Measurements from ENCODE around the gene ABHD16B.
A peak's percentile ranks its signal among the peaks of the same experiment; 100 is the strongest.

ABHD16B gene

DNA sequence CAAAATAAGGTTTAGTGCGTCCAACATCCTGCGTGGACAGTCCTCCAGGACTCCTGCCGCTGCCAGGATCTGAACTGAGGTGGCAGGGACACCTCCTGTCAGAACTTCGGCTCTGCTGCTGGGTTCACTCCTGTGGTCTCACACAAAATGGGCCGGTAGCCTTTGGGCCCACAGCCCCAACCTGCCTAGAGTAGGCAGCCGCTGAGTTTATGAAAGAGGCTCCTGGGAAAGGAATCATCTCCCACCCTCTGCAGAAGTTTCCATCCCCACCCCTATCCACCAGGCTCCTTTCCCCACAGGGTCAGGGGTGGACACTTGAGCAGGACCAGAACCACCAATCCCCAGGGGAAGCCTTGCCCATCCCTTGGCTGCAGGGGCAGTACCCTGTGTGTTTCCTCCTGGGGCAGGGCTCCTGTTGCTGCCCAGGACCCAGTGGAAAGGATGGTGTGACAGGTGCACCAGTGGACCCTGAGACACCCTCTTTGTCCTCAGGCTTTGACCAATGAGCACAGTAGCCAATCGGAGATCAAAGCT is 2.1 kb upstream of the ABHD16B start:
- TF ChIP-seq, protein P1, sequence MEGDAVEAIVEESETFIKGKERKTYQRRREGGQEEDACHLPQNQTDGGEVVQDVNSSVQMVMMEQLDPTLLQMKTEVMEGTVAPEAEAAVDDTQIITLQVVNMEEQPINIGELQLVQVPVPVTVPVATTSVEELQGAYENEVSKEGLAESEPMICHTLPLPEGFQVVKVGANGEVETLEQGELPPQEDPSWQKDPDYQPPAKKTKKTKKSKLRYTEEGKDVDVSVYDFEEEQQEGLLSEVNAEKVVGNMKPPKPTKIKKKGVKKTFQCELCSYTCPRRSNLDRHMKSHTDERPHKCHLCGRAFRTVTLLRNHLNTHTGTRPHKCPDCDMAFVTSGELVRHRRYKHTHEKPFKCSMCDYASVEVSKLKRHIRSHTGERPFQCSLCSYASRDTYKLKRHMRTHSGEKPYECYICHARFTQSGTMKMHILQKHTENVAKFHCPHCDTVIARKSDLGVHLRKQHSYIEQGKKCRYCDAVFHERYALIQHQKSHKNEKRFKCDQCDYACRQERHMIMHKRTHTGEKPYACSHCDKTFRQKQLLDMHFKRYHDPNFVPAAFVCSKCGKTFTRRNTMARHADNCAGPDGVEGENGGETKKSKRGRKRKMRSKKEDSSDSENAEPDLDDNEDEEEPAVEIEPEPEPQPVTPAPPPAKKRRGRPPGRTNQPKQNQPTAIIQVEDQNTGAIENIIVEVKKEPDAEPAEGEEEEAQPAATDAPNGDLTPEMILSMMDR (IDR thresholded peaks at IDR 0.05; ENCODE audit: insufficient read depth, low read length, poor library complexity, severe bottlenecking) = no peak
- H3K4me3 ChIP-seq (replicated peaks; ENCODE audit: low read depth, low read length) = no peak overlapping the region

GRCh38 chr20:63860325-63861051 is 810 bp upstream of the ABHD16B start:
- peaks cover 9% of the 10 kb centered on the region for H3K36me3 ChIP-seq (ENCODE audit: control insufficient read depth, insufficient read depth, low read length)
- TF ChIP-seq, protein P1 (IDR thresholded peaks at IDR 0.05; ENCODE audit: insufficient read depth, low read length, poor library complexity, severe bottlenecking) = no peak
- H3K4me3 ChIP-seq (replicated peaks; ENCODE audit: low read depth, low read length) = no peak overlapping the region
- no peak for DNase-seq (ENCODE audit: extremely low read depth, insufficient read length)
- no peaks in the 10 kb centered on the region for H3K27me3 ChIP-seq (replicated peaks; ENCODE audit: control insufficient read depth, insufficient read depth, low read length)

More for the DNA sequence above, 2.1 kb upstream of the ABHD16B start:
- Histone ChIP-seq H3K36me3 (ENCODE audit: control insufficient read depth, insufficient read depth, low read length) (peaks cover 9% of the 10 kb centered on the region), H3K27me3 (replicated peaks; ENCODE audit: control insufficient read depth, insufficient read depth, low read length) (no peaks in the 10 kb centered on the region)
- no peak for DNase-seq (ENCODE audit: extremely low read depth, insufficient read length)

DNA sequence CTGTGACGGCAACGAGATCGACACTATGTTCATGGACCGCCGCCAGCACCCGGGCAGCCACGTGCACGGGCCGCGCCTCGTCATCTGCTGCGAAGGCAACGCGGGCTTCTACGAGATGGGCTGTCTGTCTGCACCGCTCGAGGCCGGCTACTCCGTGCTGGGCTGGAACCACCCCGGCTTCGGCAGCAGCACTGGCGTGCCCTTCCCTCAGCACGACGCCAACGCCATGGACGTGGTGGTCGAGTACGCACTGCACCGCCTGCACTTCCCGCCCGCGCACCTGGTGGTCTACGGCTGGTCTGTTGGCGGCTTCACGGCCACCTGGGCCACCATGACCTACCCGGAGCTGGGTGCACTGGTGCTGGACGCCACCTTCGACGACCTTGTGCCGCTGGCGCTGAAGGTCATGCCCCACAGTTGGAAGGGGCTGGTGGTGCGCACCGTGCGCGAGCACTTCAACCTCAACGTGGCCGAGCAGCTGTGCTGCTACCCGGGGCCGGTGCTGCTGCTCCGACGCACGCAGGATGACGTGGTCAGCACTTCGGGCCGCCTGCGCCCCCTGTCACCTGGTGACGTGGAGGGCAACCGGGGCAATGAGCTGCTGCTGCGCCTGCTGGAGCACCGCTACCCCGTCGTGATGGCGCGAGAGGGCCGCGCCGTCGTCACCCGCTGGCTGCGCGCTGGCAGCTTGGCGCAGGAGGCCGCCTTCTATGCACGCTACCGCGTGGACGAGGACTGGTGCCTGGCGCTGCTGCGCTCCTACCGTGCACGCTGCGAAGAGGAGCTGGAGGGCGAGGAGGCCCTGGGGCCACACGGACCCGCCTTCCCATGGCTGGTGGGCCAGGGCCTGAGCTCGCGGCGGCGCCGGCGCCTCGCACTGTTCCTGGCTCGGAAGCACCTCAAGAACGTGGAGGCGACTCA is 943 bp downstream of the ABHD16B start:
- no peak for DNase-seq (ENCODE audit: extremely low read depth, insufficient read length)
- Histone ChIP-seq H3K36me3 (ENCODE audit: control insufficient read depth, insufficient read depth, low read length) (peaks cover 9% of the 10 kb centered on the region), H3K27me3 (replicated peaks; ENCODE audit: control insufficient read depth, insufficient read depth, low read length) (no peaks in the 10 kb centered on the region), H3K4me3 (replicated peaks; ENCODE audit: low read depth, low read length) (no peak overlapping the region)
- TF ChIP-seq, protein P1 (IDR thresholded peaks at IDR 0.05; ENCODE audit: insufficient read depth, low read length, poor library complexity, severe bottlenecking) = no peak

GRCh38 chr20:63863021-63863797 is 1.9 kb downstream of the ABHD16B start:
- peak overlapping the region; percentile 97 for H3K4me3 ChIP-seq (replicated peaks; ENCODE audit: low read depth, low read length)
- H3K36me3 ChIP-seq (ENCODE audit: control insufficient read depth, insufficient read depth, low read length) = peaks cover 9% of the 10 kb centered on the region
- DNase-seq (ENCODE audit: extremely low read depth, insufficient read length) = no peak
- TF ChIP-seq, protein P1 (IDR thresholded peaks at IDR 0.05; ENCODE audit: insufficient read depth, low read length, poor library complexity, severe bottlenecking) = no peak
- no peaks in the 10 kb centered on the region for H3K27me3 ChIP-seq (replicated peaks; ENCODE audit: control insufficient read depth, insufficient read depth, low read length)

GRCh38 chr20:63863798-63864544 is 2.7 kb downstream of the ABHD16B start:
- TF ChIP-seq, protein P1 (IDR thresholded peaks at IDR 0.05; ENCODE audit: insufficient read depth, low read length, poor library complexity, severe bottlenecking) = peak; percentile 94
- H3K4me3 ChIP-seq (replicated peaks; ENCODE audit: low read depth, low read length) = peak overlapping the region; percentile 97
- H3K27me3 ChIP-seq (replicated peaks; ENCODE audit: control insufficient read depth, insufficient read depth, low read length) = no peaks in the 10 kb centered on the region
- peak; percentile 96 for DNase-seq (ENCODE audit: extremely low read depth, insufficient read length)
- peaks cover 10% of the 10 kb centered on the region for H3K36me3 ChIP-seq (ENCODE audit: control insufficient read depth, insufficient read depth, low read length)
